Stimulated activated memory B cell treated with anti-CD40 and anti-IgM and Interleukin-4, amounts not matched to agents 10 μg/mL and 1 μg/mL and 100 μg/mL, for 72 hours (primary cell): ENCODE data around the gene COL20A1.

ENCODE experiments used
- ATAC-seq: fragments of 150-1000 bp; cut with Tn5 transposase; 2 replicates; pipeline ENCODE4 v1.10.0; 2021
- H3K27ac Mint-ChIP-seq: one replicate; pipeline ENCODE4 v1.8.0; 2022; ENCODE audit warnings: mild to moderate bottlenecking, mixed read lengths
- H3K27me3 Mint-ChIP-seq: one replicate; pipeline ENCODE4 v1.8.0; 2022; ENCODE audit warnings: mixed read lengths
- H3K36me3 Mint-ChIP-seq: one replicate; pipeline ENCODE4 v1.8.0; 2022; ENCODE audit warnings: mixed read lengths
- H3K4me1 Mint-ChIP-seq: one replicate; pipeline ENCODE4 v1.8.0; 2022; ENCODE audit warnings: mixed read lengths
- H3K4me3 Mint-ChIP-seq: one replicate; pipeline ENCODE4 v1.8.0; 2022; ENCODE audit warnings: mild to moderate bottlenecking, moderate library complexity, mixed read lengths
- H3K9me3 Mint-ChIP-seq: one replicate; pipeline ENCODE4 v1.8.0; 2022; ENCODE audit warnings: mixed read lengths

COL20A1 gene

DNA sequence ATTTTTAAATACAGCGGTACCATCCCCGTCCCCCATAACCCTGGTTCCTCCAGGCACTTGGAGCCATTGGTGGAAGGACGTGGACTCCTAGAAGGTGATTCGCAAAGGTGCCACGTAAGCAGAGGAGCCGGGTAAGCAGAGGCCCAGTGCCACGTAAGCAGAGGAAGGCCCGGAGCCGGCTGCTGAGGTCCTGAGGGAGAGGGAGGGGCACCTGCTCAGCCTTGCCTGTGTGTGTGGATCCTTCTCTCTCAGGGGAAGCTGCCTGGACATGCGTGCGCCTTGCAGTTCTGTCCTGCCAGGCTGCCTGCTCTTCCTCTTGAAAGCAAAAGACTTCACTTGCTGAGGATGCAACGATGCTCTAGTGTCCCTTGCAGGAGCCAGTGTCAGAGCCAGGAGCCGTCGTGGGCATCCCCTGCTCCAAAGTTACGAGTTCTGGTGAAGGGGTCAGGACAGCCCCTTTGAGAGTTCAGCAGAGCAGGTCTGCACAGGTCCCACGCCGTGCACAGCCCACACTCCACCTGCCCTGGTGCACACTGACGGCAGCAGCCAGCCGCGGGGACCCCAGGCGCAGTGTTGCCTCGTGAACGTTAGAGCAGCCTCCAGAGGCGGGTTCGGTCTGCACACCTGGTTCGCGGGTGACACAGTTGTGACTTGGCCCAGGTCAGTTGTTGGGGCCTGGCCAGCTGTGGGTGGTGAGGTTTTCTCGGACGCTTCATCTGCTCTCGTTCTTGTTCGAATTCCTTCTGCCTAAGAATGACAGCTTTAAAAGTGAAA, 36.9 kb upstream of the COL20A1 start:
- Mint-ChIP-seq H3K9me3 (no peaks in the 10 kb centered on the region), H3K36me3 (no peaks in the 10 kb centered on the region), H3K4me1 (peaks cover 11% of the 10 kb centered on the region), H3K27ac (no peak overlapping the region), H3K27me3 (peaks cover 89% of the 10 kb centered on the region), H3K4me3 (no peak overlapping the region)
- no peak for ATAC-seq

DNA sequence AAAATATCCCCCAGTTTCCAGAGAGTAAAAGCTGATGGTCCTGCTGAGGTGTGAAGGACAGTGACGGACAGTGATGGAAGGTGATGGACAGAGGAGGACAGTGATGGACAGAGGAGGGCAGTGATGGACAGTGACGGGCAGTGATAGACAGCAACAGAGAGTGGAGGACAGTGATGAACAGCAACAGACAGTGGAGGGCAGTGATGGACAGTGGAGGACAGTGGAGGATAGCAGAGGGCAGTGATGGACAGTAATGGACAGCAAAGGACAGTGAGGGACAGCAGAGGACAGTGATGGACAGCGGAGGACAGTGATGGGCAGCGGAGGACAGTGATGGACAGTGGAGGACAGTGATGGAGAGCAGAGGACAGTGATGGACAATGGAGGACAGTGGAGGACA, 36.0 kb upstream of the COL20A1 start:
- Mint-ChIP-seq H3K27ac (no peak overlapping the region), H3K9me3 (no peaks in the 10 kb centered on the region), H3K27me3 (peaks cover 86% of the 10 kb centered on the region), H3K4me1 (peaks cover 11% of the 10 kb centered on the region), H3K4me3 (no peak overlapping the region), H3K36me3 (no peaks in the 10 kb centered on the region)
- no peak for ATAC-seq

DNA sequence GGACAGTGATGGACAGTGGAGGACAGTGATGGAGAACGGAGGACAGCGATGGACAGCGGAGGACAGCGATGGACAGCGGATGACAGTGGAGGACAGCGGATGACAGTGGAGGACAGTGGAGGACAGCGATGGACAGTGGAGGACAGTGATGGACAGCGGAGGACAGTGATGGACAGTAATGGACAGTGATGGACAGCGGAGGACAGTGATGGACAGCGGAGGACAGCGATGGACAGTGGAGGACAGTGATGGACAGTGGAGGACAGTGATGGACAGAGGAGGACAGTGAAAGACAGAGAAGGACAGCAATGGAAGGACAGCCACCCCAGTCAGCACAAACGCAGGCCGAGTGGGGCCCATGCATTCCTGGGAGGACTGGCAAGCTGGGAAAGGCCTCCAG, 35.4 kb upstream of the COL20A1 start:
- Mint-ChIP-seq H3K27ac (no peak overlapping the region), H3K36me3 (no peaks in the 10 kb centered on the region), H3K27me3 (peaks cover 86% of the 10 kb centered on the region), H3K4me1 (peaks cover 10% of the 10 kb centered on the region), H3K9me3 (no peaks in the 10 kb centered on the region), H3K4me3 (no peak overlapping the region)
- no peak for ATAC-seq

- Mint-ChIP-seq H3K27ac (no peak overlapping the region), H3K36me3 (no peaks in the 10 kb centered on the region), H3K27me3 (peaks cover 89% of the 10 kb centered on the region), H3K4me1 (peaks cover 5% of the 10 kb centered on the region), H3K9me3 (no peaks in the 10 kb centered on the region), H3K4me3 (no peak overlapping the region)
- no peak for ATAC-seq
Observed at GRCh38 chr20:63258781-63259180, 34.2 kb upstream of the COL20A1 start.

GRCh38 chr20:63259734-63260460, 33.1 kb upstream of the COL20A1 start:
- no peaks in the 10 kb centered on the region for H3K9me3 Mint-ChIP-seq
- no peak for ATAC-seq
- no peaks in the 10 kb centered on the region for H3K36me3 Mint-ChIP-seq
- no peak overlapping the region for H3K4me3 Mint-ChIP-seq
- H3K4me1 Mint-ChIP-seq, result peaks cover 2% of the 10 kb centered on the region
- no peak overlapping the region for H3K27ac Mint-ChIP-seq
- H3K27me3 Mint-ChIP-seq, result peaks cover 95% of the 10 kb centered on the region

DNA sequence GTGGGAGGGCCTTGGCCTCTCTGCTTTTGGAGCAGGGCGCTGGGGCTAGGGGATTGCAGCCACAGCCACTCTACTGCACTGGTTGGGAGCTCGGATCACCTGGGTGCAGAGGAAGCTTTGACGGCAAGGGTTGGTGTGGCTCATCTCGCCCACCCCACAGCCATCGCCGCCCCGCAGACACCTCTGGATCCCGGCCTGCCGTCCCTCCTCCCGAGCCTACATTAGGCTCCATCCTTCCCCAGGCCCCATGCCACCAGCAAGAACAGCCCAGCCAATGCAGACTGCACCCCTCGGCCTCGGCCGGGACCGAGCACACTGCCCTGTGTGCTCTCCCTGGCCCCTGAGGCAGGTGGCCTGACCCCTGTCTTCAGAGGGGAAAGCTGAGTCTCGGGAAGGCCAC, 32.5 kb upstream of the COL20A1 start:
- no peak for ATAC-seq
- H3K4me3 Mint-ChIP-seq, result no peak overlapping the region
- H3K36me3 Mint-ChIP-seq, result no peaks in the 10 kb centered on the region
- no peaks in the 10 kb centered on the region for H3K4me1 Mint-ChIP-seq
- H3K27ac Mint-ChIP-seq, result no peak overlapping the region
- peaks cover 95% of the 10 kb centered on the region for H3K27me3 Mint-ChIP-seq
- H3K9me3 Mint-ChIP-seq, result no peaks in the 10 kb centered on the region

DNA sequence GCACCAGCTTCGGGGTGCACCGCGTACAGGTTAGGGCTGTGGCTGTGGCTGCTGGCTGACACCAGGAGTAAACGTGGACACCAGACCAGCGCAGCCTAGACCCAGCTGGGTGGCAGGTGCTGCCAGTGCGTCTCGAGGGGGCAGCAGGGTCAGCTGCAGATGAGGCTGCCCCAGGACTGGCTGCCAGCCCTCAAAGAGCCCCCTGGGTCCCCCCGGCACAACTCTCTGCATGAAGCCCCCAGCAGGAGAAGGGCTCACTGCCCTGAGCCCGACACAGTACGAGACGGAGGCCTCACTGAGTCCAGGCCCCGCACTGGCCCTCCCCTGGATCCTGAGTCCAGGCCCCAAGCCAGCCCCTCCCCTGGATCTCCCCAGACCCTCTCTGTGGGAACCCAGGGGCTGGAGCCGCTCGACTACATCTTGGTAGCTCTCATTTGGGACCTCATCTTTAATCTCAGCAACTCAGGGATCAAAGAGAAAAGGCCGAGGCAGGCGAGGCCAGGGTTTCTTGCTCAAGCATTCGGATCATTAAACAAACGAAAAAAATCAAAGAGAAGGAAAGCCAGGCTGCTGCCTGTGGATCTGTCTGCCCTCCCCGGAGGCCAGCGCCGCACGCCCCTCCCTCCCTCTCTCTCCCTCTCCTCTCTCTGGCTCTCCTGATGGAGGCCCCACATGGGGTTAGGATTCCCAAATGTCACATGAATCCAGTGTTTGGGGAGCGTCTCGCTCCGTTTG, 31.8 kb upstream of the COL20A1 start:
- no peaks in the 10 kb centered on the region for H3K36me3 Mint-ChIP-seq
- H3K4me3 Mint-ChIP-seq, result no peak overlapping the region
- no peak for ATAC-seq
- H3K27me3 Mint-ChIP-seq, result peaks cover 90% of the 10 kb centered on the region
- H3K4me1 Mint-ChIP-seq, result no peaks in the 10 kb centered on the region
- H3K9me3 Mint-ChIP-seq, result no peaks in the 10 kb centered on the region
- no peak overlapping the region for H3K27ac Mint-ChIP-seq

GRCh38 chr20:63261795-63262528, 31.0 kb upstream of the COL20A1 start:
- ATAC-seq, result no peak
- H3K27ac Mint-ChIP-seq, result no peak overlapping the region
- H3K36me3 Mint-ChIP-seq, result no peaks in the 10 kb centered on the region

DNA sequence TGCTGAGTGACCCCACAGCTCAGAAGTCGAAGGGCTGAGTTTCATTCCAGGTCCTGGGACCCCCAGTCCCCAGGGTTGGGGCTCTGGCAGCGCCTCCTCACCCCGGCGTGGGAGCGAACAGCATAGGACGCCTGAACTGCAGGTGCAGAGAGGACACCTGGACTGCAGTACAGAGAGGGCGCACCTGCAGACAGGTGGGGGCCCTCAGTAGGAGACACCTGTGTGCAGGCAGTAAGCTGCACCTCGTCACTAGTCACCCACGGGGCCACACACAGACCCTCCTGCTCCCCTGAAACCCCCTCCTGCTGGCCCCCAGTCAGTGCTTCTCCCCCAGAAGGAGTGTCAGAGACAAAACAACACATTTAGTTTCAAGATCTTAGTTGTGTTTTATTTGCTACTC, 30.1 kb upstream of the COL20A1 start:
- no peaks in the 10 kb centered on the region for H3K36me3 Mint-ChIP-seq
- ATAC-seq, result no peak
- H3K9me3 Mint-ChIP-seq, result no peaks in the 10 kb centered on the region
- no peaks in the 10 kb centered on the region for H3K4me1 Mint-ChIP-seq
- H3K4me3 Mint-ChIP-seq, result no peak overlapping the region
- no peak overlapping the region for H3K27ac Mint-ChIP-seq
- H3K27me3 Mint-ChIP-seq, result peaks cover 85% of the 10 kb centered on the region

More at GRCh38 chr20:63261795-63262528, 31.0 kb upstream of the COL20A1 start:
- Mint-ChIP-seq H3K9me3 (no peaks in the 10 kb centered on the region), H3K4me3 (no peak overlapping the region), H3K27me3 (peaks cover 85% of the 10 kb centered on the region), H3K4me1 (no peaks in the 10 kb centered on the region)

GRCh38 chr20:63264000-63264399, 29.0 kb upstream of the COL20A1 start:
- Mint-ChIP-seq H3K4me3 (no peak overlapping the region), H3K9me3 (no peaks in the 10 kb centered on the region), H3K27me3 (peaks cover 77% of the 10 kb centered on the region), H3K36me3 (no peaks in the 10 kb centered on the region), H3K27ac (no peak overlapping the region), H3K4me1 (no peaks in the 10 kb centered on the region)
- no peak for ATAC-seq

GRCh38 chr20:63264519-63264918, 28.5 kb upstream of the COL20A1 start:
- Mint-ChIP-seq H3K4me3 (no peak overlapping the region), H3K27ac (no peak overlapping the region), H3K36me3 (no peaks in the 10 kb centered on the region), H3K27me3 (peaks cover 71% of the 10 kb centered on the region), H3K4me1 (no peaks in the 10 kb centered on the region), H3K9me3 (no peaks in the 10 kb centered on the region)
- ATAC-seq, result no peak

DNA sequence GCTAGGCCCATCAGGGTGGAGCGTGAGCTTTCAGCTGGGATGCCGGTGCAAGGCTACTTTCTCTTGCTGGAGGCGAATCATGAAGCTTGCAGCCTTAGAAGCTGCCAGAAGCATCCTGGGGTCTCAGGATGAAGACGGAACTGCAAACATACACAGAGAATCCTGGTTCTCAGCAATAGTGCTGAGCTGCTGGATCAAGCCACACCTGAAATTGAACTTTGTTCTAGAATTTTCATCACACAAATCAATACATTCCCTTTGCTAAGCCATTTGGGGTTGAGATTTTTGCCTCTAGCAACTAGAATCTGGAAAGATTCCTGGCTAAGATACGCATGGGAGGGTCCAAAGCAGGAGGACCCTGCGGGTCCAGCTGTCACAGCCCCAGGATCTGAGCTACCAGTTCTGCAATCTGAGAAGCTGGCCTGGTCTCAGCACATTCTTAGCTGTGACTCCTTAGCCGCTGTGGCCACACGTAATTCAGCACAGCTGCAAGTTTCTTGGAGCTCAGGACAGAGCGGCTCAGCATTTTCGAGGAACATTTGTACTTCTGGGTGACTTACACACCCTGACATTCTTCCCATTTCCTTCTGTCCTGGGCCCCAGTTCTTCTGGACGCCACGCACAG, 27.0 kb upstream of the COL20A1 start:
- Mint-ChIP-seq H3K27me3 (peaks cover 57% of the 10 kb centered on the region), H3K4me3 (no peak overlapping the region)
- no peak for ATAC-seq

DNA sequence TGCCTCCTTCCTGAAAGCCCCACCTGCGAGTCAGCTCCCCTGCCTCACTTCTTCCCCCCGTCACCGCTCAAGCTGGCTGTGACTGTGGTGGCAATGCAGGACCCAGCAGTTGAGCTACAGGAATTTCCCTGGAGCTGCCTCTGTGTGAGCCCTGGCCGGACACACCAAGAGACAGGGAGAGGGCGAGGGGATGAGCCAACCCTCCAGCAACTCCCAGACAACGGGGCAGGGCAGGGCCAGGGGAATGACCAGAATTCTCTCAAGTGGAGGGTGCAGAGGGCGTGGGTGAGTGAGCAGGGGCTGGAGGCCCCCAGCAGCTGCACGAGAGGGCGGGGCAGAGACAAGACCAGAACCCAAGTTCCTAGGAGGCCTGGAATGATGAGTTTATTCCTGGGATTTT, 25.3 kb upstream of the COL20A1 start:
- Mint-ChIP-seq H3K9me3 (no peaks in the 10 kb centered on the region), H3K36me3 (no peaks in the 10 kb centered on the region), H3K27ac (no peak overlapping the region)

More for the DNA sequence above, 27.0 kb upstream of the COL20A1 start:
- Mint-ChIP-seq H3K36me3 (no peaks in the 10 kb centered on the region), H3K9me3 (no peaks in the 10 kb centered on the region), H3K27ac (no peak overlapping the region), H3K4me1 (no peaks in the 10 kb centered on the region)

GRCh38 chr20:63268256-63268655, 24.7 kb upstream of the COL20A1 start:
- Mint-ChIP-seq H3K9me3 (no peaks in the 10 kb centered on the region), H3K27ac (no peak overlapping the region), H3K27me3 (peaks cover 39% of the 10 kb centered on the region), H3K4me1 (peaks cover 8% of the 10 kb centered on the region), H3K4me3 (no peak overlapping the region), H3K36me3 (no peaks in the 10 kb centered on the region)
- no peak for ATAC-seq

More for the DNA sequence above, 25.3 kb upstream of the COL20A1 start:
- no peak overlapping the region for H3K4me3 Mint-ChIP-seq
- H3K4me1 Mint-ChIP-seq, result peaks cover 7% of the 10 kb centered on the region
- peaks cover 44% of the 10 kb centered on the region for H3K27me3 Mint-ChIP-seq
- ATAC-seq, result no peak
